ENCODE data around the gene ZNF408. TPM values are rescaled to one million over a fixed set of nuclear protein-coding genes. Genes with fewer than 3 reads are reported as not detected.
"Not testable (repeated sequence)": the region's sequence is repeated elsewhere in the genome, so short reads cannot be mapped to it uniquely, and the experiment has no call there.

Gene ZNF408
- total RNA-seq, 1 experiment from 2014 or later = 16.1 TPM

DNA sequence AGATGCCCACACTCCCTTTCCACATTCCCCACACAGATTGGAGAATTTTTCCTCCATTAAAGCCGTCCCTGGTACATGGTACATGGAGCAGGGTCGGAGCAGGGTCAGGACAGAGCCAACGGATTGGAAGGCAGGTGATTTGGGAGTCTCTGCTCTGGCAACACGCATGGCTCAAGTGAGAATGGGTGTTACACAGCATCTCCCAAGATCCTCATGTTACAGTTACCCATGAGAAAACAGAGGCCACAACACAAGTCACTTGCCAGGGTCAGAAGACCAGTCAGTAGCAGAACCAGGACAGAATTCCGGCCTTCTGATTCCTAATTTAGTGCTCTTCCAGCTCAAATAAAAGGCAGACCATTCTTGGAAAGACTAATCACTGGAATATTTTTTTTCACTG is 10.5 kb downstream of the ZNF408 start:
- DNase-seq = no peak
- H3K4me3 ChIP-seq = no peak overlapping the region

DNA sequence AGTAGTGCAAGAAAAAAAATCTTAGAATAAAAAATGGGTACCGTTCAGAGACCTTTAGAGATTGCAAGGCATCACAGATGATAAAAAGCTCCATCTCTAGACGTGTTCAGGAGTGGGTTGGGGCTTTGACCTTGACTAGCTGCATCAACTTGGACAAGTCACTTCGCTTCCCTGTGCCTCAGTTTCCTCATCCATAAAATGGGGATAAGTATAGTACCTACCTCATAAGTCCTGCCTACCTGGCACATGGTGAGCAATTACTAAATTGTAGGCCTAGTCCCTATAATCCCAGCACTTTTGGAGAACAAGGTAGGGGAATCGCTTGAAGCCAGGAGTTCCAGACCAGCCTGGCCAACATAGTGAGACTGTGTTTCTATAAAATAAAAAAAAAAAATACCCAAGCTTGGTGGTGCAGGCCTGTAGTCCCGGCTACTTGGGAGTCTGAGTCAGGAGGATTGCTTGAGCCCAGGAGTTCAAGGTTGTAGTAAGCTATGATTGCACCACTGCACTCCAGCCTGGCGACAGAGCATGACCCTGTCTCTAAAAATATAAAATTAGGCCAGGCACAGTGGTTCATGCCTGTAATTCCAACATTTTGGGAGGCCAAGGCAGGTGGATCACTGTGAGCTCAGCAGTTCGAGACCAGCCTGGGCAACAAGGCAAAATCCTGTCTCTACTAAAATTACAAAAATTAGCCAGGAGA is 12.2 kb downstream of the ZNF408 start:
- no peak for DNase-seq
- Histone ChIP-seq H3K27me3 (no peaks in the 10 kb centered on the region), H3K36me3 (no peaks in the 10 kb centered on the region; the same call in 1 of the 2 replicates), H3K4me3 (no peak overlapping the region), H3K9me3 (no peaks in the 10 kb centered on the region)

More for the DNA sequence above, 10.5 kb downstream of the ZNF408 start:
- Histone ChIP-seq H3K36me3 (peaks cover 2% of the 10 kb centered on the region; the same call in 1 of the 2 replicates), H3K27me3 (no peaks in the 10 kb centered on the region), H3K9me3 (no peaks in the 10 kb centered on the region)

DNA sequence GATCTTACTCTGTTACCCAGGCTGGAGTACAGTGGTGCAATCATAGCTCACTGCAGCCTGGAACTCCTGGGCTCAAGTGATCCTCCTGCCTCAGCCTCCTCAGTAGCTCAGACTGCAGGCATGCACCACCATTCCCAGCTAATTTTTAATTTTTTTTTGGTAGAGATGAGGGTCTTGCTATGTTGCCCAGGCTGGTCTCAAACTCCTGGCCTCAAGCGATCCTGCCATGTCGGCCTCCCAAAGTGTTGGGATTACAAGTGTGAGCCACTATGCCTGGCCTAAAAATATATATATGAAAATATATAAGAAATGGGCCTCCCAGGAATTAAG is 17.0 kb downstream of the ZNF408 start:
- H3K27me3 ChIP-seq, H3K9me3 ChIP-seq, DNase-seq, H3K36me3 ChIP-seq, H3K4me3 ChIP-seq: not testable (repeated sequence)

DNA sequence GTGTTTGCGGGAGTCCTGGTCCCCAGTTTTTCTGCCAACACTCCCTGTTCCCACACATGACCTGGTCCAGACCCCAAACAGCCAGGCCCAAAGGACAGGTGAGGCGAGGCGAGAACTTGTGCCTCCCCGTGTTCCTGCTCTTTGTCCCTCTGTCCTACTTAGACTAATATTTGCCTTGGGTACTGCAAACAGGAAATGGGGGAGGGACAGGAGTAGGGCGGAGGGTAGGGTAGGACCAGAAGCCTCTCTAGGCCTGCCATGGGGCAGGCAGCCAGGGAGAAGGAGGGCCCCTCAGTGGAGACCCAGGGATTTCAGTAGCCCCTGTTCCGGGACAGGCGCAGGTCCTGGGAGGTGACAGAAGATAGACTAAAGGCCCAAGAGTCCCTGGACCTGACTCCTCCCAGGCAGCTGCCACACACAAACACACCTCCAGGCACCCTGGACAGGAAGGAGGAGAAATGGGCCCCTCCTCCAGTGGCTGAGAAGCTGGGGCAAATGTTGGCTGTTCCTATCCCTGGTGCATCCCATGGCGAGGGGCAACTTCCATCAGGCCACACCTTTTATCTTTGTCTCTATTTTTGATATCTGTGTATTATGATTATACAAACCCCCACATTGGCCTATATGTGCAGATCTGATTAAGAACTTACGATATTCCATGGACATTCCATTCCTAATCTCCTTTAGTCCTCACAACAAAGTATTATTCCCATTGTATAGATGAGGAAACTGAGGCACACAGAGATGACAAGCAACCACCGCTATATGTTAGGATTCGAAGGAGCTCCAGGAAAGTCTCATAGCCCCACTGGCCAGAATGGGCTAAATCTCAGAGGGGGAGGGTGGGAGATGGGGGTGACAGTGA is 17.6 kb downstream of the ZNF408 start:
- H3K36me3 ChIP-seq = no peaks in the 10 kb centered on the region
- no peak overlapping the region for H3K4me3 ChIP-seq
- no peak for DNase-seq
- no peaks in the 10 kb centered on the region for H3K27me3 ChIP-seq
- H3K9me3 ChIP-seq = no peaks in the 10 kb centered on the region

DNA sequence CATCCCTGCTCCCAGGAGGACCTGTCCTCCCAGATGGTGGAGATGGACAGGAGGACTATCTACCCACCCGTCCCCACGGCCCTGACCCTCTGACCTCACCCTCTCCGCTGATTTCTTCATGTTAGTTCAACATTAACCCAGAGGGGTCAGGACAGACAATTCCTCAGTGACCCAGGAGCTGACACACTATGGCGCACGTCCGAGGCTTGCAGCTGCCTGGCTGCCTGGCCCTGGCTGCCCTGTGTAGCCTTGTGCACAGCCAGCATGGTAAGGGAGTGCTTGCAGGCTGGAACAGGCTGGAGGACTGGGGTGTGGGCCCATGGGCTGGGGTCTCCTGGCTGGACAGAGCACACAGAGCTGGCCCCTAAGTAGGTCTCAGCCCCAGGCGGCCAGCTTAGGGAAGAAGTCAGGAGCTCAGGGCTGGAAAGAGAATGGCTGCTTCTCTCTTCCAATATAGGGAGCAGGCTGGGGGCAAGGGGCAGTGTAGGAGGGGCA is 18.3 kb downstream of the ZNF408 start, which contains the start of gene F2:
F2 (plus strand) TSS at position 166 of the 495 bp plus-strand sequence; CDS start at position 189, 23 bp downstream.
- Histone ChIP-seq H3K36me3 (no peaks in the 10 kb centered on the region), H3K4me3 (no peak within 1 kb of the TSS), H3K9me3 (no peaks in the 10 kb centered on the region), H3K27me3 (no peaks in the 10 kb centered on the region)
- DNase-seq = no peak

DNA sequence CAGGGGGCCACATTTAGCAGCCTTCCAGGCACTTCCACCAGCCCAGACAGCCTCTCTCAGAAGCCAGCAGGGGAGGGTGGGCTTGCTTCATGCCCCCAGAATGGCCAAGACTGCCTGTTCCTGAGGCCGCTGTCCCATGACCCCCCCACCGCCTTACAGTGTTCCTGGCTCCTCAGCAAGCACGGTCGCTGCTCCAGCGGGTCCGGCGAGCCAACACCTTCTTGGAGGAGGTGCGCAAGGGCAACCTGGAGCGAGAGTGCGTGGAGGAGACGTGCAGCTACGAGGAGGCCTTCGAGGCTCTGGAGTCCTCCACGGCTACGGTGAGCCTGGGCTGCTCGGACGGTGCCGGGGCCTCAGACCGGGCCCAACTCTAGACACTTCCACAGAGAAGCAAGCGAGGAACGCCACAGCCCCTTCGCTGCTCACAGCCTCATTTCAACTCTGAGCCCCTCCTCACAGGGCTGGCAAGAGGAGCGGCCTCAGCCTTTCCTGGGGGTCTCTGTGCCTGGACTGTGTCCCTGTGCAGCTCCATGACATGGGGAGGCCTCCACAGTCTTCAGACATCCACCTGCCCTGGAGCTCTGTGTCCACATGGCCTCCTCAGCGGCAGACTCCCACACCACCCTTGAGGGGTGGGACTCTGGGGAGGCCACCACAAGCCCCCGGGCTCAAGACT is 18.9 kb downstream of the ZNF408 start:
- H3K4me3 ChIP-seq = no peak overlapping the region
- no peak for DNase-seq

DNA sequence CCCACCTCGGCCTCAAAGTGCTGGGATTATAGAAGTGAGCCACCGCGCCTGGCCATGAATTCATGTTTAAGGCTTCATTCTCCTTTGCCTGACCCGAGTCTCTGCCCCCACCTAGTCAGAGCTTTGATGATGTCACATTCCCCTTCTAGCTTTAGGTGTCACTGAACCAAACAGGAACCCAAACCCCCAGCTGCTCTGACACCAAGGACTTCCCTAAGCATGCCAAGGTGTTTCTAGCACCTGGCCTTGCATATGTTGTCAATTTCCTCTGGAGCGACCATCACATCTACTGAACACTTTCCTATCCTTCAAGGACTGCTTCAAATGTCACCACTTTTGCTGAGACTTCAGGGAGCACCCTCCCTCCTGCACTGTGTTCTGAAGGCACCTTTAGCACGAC is 20.5 kb downstream of the ZNF408 start:
- Histone ChIP-seq H3K4me3 (no peak overlapping the region), H3K36me3 (no peaks in the 10 kb centered on the region), H3K27me3 (no peaks in the 10 kb centered on the region), H3K9me3 (no peaks in the 10 kb centered on the region)
- DNase-seq = no peak

More for the DNA sequence above, 18.9 kb downstream of the ZNF408 start:
- no peaks in the 10 kb centered on the region for H3K27me3 ChIP-seq
- H3K36me3 ChIP-seq = no peaks in the 10 kb centered on the region
- no peaks in the 10 kb centered on the region for H3K9me3 ChIP-seq

DNA sequence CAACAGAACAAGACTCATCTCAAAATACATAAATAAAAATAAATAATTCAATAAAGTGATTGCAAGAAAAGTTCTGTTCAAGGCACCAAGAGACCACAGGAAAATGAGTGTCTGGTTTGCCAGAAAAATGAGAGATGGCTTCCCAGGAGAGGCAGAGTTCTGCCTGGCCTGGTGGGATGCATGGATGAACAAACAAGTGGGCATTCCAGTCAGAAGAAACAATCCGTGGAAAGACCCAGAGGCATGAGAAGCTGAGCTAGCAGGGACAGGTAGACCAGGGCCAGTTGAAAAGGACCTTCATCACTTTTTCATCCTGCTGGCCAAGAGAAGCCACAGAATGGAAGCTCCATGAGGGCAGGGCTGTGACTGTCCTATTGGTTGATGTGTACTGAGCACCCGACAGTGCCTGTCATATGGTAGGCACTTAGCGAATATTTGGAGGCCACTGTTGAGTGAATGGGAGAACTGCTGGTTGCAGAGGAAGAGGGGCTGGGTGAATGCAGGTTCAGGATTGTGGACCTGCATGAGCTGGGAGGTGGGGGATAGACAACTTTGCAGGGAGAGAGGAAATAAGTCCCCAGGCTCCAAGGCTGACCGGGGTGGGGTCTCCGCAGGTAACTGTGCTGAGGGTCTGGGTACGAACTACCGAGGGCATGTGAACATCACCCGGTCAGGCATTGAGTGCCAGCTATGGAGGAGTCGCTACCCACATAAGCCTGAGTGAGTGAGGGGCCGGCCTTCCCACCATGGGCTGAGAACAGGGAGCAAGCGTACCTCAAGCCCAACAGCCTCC is 21.9 kb downstream of the ZNF408 start:
- no peak for DNase-seq
- Histone ChIP-seq H3K9me3 (no peaks in the 10 kb centered on the region), H3K36me3 (no peaks in the 10 kb centered on the region), H3K27me3 (no peaks in the 10 kb centered on the region), H3K4me3 (no peak overlapping the region)

DNA sequence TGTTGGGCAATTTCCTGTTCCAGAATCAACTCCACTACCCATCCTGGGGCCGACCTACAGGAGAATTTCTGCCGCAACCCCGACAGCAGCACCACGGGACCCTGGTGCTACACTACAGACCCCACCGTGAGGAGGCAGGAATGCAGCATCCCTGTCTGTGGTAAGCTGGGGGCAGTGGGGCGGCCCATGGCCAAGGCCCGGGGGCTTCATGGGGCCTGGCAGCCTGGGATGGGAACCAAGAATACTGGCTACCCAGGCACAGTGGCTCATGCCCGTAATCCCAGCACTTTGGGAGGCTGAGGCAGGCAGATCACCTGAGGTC is 22.5 kb downstream of the ZNF408 start:
- Histone ChIP-seq H3K36me3 (no peaks in the 10 kb centered on the region), H3K9me3 (no peaks in the 10 kb centered on the region), H3K4me3 (no peak overlapping the region), H3K27me3 (no peaks in the 10 kb centered on the region)
- DNase-seq = no peak

DNA sequence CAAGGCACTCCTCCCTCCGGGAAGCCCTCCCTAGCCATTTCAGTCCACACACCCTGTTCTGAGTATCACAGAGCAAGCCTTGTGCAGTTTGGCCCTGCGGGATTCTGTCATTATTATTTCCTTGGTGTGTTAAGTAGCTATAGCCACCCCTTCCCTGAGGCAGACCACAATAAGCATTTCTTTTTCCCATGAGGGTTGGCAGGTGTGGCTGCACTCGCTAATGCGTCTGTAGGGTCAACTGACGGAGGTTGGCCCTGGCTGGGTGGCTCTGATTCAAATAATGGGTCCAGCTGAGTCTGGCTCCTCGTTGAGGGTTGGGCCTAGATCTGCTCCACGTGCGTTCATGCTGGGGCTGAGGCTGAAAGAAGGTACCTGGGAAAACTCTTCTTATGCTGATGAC is 23.3 kb downstream of the ZNF408 start:
- no peaks in the 10 kb centered on the region for H3K36me3 ChIP-seq
- H3K9me3 ChIP-seq = no peaks in the 10 kb centered on the region
- H3K27me3 ChIP-seq = no peaks in the 10 kb centered on the region
- no peak overlapping the region for H3K4me3 ChIP-seq
- no peak for DNase-seq

DNA sequence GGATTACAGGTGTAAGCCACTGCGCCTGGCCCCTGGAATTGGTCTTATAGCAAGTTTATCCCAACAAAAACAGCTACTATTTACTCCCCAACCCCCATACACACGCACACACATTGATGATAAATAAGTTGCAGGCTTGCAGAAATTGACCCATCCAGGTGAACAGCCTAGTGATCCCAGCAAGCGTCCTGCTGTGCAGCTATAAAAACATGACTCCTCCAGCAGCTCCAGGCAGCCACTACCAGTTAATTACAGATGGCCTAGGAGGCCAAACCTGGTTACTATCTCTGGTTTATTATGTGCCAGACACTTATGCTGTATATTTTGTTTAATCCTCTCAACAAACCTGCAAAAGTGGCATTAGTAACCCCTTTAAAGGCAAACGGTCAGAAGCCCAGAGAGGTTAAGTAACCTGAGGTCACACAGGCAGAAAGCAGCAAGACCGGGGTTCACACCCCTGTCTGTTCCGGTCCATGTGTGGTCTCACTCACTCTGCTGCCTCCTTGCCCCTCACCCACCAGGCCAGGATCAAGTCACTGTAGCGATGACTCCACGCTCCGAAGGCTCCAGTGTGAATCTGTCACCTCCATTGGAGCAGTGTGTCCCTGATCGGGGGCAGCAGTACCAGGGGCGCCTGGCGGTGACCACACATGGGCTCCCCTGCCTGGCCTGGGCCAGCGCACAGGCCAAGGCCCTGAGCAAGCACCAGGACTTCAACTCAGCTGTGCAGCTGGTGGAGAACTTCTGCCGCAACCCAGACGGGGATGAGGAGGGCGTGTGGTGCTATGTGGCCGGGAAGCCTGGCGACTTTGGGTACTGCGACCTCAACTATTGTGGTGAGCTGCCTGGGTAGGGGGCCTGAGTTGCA is 24.7 kb downstream of the ZNF408 start:
- H3K4me3 ChIP-seq = no peak overlapping the region
- H3K9me3 ChIP-seq = no peaks in the 10 kb centered on the region
- H3K27me3 ChIP-seq = no peaks in the 10 kb centered on the region
- no peaks in the 10 kb centered on the region for H3K36me3 ChIP-seq
- no peak for DNase-seq

DNA sequence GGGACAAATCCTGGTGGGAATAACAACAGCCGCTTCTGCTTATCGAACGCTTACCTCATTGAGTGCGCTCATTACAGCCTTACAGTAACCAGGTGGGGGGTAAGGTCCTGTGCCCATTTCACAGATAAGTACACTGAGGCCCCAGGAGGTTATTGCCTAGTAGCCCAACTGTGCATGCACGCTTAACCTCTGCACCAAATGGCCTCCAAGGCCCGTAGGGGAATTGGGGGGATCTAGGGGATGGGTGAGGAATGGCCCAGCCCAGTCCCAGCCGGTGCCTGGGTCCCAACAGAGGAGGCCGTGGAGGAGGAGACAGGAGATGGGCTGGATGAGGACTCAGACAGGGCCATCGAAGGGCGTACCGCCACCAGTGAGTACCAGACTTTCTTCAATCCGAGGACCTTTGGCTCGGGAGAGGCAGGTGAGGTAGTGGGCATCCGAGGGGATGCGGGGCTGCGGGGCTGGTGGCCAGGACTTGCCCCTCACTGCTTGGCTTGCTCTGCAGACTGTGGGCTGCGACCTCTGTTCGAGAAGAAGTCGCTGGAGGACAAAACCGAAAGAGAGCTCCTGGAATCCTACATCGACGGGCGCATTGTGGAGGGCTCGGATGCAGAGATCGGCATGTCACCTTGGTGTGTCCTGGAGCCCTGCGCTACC is 25.5 kb downstream of the ZNF408 start:
- no peak overlapping the region for H3K4me3 ChIP-seq
- H3K36me3 ChIP-seq = no peaks in the 10 kb centered on the region
- H3K9me3 ChIP-seq = no peaks in the 10 kb centered on the region
- no peak for DNase-seq
- no peaks in the 10 kb centered on the region for H3K27me3 ChIP-seq

DNA sequence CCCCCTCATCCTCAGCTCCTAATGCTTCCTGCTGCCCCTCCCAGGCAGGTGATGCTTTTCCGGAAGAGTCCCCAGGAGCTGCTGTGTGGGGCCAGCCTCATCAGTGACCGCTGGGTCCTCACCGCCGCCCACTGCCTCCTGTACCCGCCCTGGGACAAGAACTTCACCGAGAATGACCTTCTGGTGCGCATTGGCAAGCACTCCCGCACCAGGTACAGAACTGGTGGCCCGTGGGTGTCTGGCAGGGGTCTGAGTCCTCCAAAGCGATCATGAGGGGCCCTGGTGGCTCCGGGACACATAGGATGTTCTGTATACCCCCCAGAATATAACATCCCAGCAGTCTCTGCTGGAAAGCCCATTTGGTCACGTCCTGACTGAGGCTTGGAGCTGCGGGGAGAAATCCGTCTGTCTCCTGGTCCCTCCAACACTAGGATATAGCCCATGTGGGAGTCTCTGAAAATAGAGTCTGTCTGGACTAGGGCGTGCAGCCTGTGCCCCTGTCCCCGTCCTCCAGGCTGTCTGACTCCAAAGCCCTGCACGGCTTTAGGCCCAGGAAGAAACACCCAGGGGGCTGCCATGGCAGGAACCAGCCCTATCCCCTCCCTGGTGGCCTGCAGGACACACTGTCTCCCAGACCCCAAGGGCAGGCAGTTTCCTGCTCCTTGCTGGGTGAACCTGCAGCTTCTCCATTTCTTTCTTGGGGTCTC is 27.3 kb downstream of the ZNF408 start:
- no peak overlapping the region for H3K4me3 ChIP-seq
- no peaks in the 10 kb centered on the region for H3K36me3 ChIP-seq
- DNase-seq = no peak
- H3K27me3 ChIP-seq = no peaks in the 10 kb centered on the region
- no peaks in the 10 kb centered on the region for H3K9me3 ChIP-seq

DNA sequence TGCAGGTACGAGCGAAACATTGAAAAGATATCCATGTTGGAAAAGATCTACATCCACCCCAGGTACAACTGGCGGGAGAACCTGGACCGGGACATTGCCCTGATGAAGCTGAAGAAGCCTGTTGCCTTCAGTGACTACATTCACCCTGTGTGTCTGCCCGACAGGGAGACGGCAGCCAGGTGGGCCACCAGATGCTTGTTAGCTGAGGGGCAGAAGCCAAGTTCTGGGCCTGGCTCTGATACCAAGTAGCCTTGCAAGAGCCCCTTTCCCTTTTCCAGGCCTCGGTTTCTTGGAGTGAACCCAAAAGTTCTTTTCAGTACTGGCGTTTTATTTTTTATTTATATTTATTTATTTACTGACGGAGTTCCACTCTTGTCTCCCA is 27.8 kb downstream of the ZNF408 start:
- no peaks in the 10 kb centered on the region for H3K9me3 ChIP-seq
- no peaks in the 10 kb centered on the region for H3K36me3 ChIP-seq
- no peak for DNase-seq
- H3K27me3 ChIP-seq = no peaks in the 10 kb centered on the region
- H3K4me3 ChIP-seq = no peak overlapping the region

Measured in MG63 (cell line).